IPS-NIHi11 (cell line): ENCODE results near the gene CHRNA4.
A peak's percentile ranks its signal among the peaks of the same experiment; 100 is the strongest.
"Not testable (repeated sequence)": the region's sequence is repeated elsewhere in the genome, so short reads cannot be mapped to it uniquely, and the experiment has no call there.

Source experiments
- DNase-seq: peaks from one replicate; pipeline ENCODE4 v3.0.0; 2012; ENCODE audit warnings: mixed read lengths, low spot score

CHRNA4 gene

DNA sequence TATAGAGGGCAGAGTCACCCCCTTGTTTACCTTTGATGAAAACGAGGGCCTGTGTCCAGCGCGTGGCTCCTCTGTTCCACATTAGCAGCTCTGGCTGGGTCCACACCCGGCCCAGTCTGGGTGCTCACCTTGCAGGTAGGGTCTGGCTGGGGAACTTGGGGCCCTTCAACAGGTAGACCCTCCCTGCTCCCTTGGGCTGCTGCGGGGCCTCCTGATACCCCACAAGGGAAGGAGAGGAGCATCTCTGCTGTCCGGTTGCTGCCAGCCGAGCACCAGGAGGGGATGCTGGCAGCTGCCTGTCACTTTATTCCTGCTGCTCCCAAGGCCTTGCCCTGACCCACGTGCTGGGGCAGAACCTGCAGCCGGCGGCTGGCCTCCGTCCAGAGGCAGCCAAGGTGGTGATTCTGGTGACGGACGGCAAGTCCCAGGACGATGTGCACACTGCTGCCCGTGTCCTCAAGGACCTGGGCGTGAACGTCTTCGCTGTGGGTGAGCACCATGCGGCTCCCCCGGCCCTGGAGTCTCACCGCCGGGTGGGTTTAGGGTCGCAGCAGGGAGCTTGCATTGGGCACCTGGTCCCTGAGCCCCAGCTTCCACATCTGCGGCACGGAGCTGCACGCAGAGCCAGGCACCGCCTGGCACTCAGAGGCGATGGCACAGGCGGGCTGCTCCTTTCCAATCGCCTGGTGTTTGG lies 52.8 kb downstream of the CHRNA4 start:
- no peak for DNase-seq

DNA sequence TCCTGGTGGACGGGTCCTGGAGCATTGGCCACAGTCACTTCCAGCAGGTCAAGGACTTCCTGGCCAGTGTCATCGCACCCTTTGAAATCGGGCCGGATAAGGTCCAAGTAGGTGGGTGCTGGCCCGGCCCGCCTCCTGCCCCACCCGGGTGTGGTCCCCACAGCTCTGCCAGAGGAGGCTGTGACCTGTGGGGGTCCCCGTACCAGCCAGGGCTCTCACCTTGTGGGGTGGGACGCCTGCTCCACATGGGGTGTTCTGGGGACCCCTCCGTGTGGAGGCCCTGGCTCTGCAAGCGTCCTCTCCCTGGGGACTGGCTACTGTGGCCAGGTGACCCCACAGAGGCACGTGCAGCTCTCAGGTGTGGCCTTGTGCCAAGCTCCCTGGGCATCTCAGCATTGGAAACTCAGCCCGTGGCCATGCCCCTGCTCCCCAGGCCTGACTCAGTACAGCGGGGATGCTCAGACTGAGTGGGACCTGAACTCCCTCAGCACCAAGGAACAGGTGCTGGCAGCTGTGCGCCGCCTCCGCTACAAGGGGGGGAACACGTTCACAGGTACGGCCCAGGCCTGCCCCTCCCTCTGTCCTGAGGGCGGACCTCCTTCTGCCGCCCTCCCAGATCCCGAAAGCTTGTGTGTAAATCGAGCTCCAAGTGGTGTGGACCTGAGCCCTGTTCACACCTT lies 53.5 kb downstream of the CHRNA4 start:
- no peak for DNase-seq

DNA sequence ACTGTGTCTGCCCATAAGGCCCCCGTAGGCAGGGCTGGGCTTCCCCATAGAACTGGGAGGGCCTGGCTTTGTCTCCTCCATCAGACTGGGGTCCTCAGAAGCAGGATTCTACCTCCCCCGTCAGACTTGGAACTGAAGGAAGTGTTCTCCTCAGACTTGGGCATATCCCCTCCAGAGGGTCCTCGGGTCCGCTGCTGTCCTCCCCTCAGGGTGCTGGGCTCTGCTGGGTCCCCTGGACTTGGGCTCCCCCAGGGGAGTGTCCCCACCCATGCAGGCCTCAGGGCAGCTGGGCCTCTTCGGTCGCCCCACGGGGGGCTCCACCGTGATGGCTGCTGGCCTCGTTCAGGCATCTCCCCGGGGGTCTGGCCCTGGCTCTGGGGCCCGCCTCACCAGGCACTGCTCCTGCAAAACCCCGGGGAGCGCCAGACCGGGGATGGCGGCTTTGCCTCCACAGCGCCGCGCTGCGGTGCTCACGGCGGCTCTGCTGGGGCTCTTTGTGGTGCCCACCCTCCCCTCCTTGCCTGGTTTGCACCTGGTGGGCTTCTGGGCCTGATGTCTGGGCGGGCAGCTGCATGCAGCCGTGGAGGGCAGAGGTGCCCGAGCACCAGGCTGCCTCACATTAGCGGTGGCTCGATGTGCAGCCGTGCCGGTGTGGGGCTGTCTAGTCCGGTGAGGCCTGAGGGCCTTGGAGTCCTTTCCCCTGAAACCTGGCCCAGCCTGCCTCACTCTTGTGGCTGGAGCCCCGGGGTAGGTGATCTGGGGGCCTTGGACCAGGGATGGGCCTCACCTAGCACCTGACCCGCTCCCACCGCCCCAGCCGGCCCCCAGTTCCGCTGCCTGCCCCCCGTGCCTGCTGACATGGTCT lies 54.2 kb downstream of the CHRNA4 start:
- DNase-seq, result no peak

DNA sequence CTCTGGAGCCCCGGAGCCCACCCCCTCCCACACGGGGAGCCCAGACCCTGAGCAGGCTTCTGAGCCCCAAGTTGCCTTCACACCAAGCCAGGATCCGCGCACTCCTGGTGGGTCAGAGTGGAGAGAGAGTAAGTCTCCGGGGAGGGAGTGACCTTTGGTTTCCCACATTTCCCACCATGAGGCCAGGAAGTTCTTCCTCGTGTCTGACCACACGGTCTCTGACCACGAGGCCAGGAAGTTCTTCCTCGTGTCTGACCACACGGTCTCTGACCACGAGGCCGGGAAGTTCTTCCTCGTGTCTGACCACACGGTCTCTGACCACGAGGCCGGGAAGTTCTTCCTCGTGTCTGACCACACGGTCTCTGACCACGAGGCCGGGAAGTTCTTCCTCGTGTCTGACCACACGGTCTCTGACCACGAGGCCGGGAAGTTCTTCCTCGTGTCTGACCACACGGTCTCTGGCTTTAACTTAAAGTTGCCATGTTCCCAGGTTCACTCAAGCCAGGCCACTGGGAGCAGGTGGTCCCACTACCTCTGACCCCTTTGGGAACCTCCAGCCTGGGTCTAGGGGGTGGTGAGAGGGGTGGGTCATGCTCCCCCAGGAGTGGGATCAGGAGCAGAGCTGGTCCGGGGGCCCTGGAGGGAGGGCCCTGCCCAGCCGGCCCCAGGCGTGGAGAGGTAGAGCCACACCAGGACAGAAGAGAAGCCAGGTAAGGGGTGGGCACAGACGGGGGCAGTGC lies 55.0 kb downstream of the CHRNA4 start:
- DNase-seq, result not testable (repeated sequence)

DNA sequence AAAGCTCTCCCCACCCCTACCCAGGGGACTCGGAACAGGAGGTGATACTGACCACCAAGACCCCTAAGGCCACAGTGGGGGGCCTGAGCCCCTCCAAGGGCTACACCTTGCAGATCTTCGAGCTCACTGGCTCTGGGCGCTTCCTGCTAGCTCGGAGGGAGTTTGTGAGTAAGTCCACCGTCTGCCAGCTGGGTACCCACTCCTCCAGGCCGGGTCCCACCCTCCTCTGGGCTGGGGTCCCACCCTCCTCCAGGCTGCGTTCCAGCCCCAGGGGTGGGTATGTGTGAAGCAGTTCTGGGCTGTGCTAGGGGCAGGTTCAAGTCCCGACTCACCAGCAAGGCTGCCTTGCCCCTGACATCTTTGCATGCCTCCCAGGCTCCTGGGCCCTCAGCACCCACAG lies 55.8 kb downstream of the CHRNA4 start:
- no peak for DNase-seq

DNA sequence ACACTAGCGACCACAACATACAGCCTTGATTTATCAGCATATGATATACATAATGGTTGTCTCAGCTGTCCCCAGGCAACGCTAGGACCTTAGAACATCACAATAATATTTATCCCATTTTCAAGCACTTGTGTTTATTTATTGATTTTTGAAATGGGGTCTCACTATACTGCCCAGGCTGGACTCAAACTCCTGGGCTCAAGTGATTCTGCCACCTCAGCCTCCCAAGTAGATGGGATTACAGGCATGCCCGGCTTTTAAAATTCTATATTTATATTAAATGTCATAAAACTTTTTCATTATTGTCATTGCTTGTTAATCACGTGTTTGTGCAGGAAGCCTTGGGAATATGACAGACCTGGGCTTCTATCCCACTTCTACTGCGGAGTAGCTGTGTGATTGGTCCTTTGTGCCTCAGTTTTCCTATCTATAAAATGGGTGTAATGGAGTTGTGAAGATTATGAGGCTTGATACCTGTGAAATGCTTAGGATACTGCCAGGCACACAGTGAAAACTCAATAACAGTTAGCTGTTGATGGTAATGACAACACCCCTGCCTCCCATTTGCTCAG lies 58.0 kb downstream of the CHRNA4 start:
- DNase-seq, result no peak

DNA sequence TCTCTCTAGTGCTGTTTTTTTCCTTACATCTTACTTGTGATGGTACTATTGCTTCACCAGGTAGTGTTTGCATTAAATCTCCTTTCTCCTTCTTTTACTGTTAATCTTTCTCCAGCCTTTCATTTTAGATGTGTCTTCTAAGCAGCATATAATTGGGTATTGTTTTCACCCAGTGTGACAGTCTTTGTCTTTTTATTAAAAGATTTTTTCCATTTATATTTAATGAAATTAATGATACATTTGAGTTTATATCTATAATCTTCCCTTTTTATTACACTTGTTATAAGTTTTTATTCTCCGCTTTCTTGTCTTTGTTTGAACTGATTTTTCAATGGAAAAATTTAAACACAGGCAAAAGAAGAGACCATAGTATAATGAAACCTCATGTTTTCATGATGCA lies 59.5 kb downstream of the CHRNA4 start:
- no peak for DNase-seq

DNA sequence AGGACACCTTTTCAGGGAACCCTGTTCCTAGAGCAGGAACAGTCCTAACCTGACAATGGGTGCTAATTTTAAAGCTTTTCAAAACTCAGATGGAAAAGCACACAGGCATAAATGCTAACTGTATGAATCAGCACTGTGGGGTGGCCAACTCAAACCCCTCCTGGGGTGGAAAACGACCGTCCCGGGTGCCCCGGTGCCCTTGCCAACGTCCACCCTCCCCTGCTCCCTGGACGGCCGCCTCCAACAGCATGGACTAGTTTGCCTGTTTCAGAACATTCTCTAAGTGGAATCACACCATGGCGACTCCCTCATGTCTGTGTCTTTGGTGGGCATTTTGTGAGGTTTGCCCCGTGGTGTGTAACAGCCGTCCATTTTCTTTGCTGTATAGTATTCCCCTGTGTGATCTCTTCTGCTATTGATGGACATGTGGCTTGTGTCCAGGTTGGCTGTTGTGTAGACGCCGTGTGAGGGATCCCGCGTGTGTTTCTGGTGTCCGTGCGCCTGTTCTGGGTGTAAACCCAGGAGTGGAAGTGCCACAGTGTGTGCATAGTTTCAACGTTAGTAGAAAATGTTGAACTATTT lies 62.3 kb downstream of the CHRNA4 start:
- DNase-seq, result no peak

DNA sequence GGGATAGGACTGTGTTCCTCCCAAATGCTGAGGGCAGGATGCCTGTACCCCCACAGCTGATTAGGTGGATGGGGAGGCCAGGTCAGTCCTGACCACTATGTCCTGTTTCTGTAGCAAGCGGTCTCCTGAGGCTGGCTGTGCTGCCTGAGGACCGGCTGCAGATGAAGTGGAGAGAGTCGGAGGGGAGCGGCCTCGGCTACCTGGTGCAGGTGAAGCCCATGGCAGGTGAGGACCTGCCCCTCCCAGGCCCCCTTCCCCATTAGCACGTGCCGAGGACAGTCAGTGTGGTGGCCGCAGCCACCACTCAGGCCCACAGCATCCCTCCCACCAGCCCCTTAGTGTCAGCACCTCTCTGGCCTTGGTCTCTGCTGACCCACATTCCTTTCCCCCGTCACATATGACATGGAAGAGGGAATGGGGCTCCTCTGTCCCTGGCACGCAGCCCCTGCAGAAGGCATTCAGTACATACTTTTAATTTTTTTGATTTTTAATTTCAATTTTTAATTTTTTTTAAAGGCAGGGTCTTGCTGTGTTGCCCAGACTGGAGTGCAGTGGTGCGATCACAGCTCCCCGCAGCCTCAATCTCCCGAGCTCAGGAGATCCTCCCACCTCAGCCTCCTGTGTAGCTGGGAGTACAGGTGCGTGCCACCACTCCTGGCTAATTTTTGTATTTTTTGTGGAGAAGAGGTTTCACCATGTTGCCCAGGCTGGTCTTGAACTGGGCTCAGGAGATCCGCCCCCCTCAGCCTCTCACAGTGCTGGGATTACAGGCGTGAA lies 63.2 kb downstream of the CHRNA4 start:
- no peak for DNase-seq

DNA sequence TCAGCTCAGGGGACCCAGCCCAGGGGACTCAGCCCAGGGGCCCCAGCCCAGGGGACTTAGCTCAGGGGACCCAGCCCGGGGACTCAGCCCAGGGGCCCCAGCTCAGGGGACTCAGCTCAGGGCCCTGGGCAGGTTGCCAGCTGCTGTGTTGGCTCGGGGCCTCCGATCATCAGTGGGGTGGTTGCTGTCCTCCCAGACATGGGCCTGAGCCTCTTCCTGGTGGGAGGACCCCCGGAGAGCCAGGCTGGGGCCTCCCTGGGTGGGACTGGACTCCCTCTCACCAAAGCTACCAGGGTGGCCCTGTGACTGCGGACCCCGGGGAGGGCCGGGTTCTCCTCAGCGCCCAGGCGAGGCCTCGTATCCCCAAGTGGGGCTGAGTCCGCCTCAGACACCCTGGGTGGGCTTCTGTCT lies 63.8 kb downstream of the CHRNA4 start:
- no peak for DNase-seq

DNA sequence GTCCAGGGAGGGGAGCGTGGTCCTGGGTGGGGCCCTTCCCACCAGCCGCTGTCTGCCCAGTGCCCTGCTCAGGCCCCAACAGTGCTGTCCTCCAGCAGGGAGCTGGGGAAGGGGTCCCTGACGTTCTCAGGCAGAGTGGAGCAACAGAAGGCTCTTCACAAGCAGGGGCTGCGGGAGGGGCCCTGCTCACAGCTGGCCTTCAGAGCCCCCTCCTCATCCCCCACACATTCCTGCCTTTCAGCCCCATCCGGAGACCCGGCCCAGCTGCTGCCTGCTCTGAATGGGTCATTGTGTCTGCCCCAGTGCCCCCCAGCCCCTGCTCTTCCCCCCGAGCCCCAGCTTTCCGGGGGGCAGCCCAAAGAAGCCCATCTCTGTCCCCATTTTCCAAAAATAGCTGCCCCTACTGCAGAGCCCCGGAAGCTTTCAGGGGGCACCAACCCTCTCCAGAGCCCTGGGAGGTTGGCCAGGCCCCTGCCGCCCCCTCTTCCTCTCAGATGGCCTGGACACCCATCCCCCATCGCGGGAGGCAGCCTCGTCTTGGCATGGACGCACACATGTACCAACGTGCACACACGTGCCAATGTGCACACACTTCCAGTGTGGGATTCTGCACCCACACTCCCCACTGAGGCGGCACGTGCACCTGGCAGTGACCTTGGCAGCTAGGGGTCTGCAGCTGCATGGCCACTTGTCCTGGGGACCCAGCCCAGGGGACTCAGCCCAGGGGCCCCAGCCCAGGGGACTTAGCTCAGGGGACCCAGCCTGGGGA lies 64.4 kb downstream of the CHRNA4 start:
- DNase-seq, result no peak

DNA sequence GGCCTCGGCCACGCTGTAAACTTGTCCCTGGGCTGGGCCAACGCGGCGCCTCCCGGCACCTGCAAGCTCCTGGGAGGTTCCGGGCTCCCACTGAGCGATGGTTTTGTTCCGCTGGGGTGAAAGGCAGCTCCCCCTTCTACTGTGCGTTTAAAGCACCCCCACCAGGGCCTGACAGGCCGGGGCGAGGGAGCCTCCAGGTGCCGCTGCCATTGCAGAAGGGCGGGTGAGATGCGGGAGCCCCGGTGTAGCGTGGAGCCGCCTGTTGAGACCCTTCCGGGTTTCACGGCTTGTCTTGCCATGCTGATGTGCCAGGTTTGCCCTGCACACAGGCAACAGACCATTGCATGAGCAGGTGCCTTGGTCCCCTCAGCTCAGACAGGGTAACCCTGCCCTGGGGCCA lies 65.3 kb downstream of the CHRNA4 start:
- no peak for DNase-seq

DNA sequence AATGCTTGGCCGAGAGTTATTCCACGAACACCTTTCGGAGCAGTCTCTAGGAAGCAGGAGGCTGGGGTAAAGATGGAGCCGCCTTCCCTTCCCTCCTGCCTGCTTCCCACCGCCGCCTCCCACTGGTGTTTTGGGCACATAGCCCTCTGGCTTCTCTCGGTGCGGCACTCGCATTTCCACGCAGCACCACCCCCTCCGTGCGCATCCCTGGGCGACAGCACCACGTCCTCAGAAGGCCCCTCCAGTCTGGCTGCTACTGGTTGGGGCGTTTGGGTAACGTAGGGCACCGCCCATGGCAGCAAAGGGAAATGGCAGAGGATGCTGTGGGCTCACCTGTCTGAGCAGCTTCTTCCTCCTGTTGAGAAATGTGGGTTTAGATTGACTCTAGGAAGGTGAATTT lies 65.7 kb downstream of the CHRNA4 start:
- DNase-seq, result no peak

DNA sequence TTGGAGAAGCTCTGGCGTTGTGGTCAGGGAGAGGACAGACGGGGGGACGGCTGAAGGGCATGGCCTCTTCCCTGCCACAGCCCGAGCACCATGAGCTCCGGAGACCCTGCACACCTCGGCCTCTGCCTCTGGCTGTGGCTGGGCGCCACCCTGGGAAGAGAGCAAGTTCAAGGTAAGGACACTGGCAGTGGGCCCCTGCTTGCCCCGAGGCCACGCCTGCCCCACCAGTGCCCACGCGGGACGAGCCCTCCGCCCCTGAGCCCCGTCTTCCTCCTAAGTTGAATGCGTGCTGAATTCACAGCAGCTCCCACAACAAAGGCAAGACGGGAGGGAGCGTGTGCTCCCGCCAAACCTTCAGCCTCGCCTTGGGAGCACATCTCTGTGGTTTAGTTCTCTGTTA lies 66.1 kb downstream of the CHRNA4 start:
- no peak for DNase-seq

DNA sequence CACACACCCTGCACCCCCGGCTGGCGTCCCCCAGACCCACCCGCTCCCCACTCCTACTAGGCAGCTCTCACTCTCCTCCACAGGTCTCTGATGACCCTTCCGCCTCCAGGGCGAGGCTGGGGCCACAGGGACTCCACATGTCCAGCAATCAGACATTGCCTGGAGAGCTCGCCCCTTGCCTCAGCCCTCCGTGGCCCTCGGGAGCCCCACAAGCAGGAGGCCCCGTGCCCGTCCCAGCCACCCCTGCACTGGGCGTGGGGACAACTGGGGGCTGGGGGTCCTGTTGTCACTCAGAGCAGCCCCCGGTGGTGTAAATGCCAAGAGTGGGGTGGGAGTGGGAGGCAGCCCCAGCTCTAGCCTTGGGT lies 66.6 kb downstream of the CHRNA4 start:
- no peak for DNase-seq

DNA sequence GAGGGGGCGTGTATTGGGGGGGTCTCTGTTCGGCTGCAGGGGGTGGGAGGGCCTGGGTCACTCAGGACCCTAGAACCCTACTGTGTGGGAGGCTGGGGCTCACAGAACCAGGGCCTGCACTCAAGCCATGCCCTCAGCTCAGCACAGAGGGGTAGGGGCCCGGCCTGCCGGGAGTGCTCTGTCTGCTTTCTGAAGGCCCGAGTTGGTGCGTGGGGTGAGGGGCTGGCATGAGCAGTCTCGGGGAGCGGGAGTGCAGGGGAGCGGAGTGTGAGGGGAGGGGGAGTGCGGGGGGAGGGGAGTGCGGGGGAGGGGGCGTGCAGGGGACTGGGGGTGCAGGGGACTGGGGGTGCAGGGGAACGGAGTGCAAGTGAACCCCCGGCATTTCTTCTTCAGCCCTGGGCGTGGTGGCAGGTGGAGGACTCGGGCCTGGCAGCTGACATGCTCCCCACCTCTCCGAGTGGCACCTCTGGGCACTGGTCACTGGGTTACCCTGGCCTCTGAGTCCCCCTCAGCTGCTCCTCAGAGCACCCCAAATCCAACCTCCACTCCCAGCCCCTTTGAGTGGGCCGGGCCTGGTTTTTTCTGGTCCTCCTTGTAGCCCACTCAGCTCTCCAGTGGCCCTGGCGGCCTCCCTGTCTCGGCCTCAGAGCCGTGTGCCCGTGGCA lies 67.1 kb downstream of the CHRNA4 start:
- peak; percentile 79 for DNase-seq

DNA sequence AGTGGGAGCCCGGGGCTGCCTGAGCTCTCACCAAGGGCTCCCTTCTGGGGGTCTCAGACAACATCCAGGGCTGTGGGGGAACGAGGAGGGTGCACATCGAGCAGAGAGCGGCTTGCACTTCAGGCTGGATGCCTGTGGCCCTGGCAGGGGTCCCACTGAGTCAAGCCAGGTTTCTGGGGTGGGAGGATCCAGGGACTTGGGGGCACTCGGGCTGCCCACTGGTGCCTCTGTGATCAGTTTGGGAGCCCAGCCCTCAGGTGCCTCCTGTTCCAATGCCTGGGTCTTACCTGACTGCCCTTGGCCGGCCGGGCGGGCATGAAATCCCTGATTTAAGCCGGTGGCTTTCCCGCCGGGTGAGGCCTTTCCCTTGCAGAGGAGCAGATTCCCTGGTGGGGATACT lies 67.7 kb downstream of the CHRNA4 start:
- DNase-seq, result no peak
